ENCODE results near the gene GCNT3.

DNA sequence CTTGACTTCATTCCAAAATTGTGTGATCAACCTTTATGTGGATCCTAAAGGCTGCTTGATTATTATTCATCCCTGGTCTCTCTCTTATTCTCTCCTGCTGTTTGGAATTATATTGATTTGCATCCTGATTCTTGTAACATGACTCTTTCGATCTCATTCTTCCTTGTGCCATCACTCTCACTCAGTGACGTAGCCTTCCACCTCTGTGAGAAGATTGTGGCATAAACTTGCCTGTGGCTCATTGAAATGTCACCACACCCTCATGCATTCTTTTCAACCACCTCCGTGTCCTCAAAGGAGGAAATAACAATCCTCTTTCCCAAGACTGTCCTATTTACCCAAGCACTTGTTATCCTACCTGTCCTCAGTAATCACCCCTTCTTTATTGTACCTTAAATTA, 41.3 kb upstream of the GCNT3 start:
- TF ChIP-seq, protein P1, sequence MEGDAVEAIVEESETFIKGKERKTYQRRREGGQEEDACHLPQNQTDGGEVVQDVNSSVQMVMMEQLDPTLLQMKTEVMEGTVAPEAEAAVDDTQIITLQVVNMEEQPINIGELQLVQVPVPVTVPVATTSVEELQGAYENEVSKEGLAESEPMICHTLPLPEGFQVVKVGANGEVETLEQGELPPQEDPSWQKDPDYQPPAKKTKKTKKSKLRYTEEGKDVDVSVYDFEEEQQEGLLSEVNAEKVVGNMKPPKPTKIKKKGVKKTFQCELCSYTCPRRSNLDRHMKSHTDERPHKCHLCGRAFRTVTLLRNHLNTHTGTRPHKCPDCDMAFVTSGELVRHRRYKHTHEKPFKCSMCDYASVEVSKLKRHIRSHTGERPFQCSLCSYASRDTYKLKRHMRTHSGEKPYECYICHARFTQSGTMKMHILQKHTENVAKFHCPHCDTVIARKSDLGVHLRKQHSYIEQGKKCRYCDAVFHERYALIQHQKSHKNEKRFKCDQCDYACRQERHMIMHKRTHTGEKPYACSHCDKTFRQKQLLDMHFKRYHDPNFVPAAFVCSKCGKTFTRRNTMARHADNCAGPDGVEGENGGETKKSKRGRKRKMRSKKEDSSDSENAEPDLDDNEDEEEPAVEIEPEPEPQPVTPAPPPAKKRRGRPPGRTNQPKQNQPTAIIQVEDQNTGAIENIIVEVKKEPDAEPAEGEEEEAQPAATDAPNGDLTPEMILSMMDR (IDR thresholded peaks at IDR 0.05) = no peak
- no peak for TF ChIP-seq POLR2A (IDR thresholded peaks at IDR 0.05)

Measured in gastroesophageal sphincter (tissue), 3 donors.